GF-D8 (cell line): ENCODE measurements around the gene LHPP.

Experiments
- DNase-seq: peaks from one replicate; lab custom pipeline; 2025; lab: John Stamatoyannopoulos, UW

Gene LHPP

GRCh38 chr10:124644771-124645415 lies 183.3 kb downstream of the LHPP start:
- DNase-seq = no peak

- no peak for DNase-seq
Observed at GRCh38 chr10:124645467-124646095, 184.0 kb downstream of the LHPP start.

GRCh38 chr10:124646483-124647352 lies 185.1 kb downstream of the LHPP start:
- no peak for DNase-seq

- peak; percentile 81 for DNase-seq
Observed at GRCh38 chr10:124647421-124648130, 186.0 kb downstream of the LHPP start.

GRCh38 chr10:124648131-124648475 lies 186.5 kb downstream of the LHPP start:
- no peak for DNase-seq

GRCh38 chr10:124648738-124649137 lies 187.1 kb downstream of the LHPP start:
- DNase-seq = peak; percentile 84

- no peak for DNase-seq
Observed at GRCh38 chr10:124649214-124649613, 187.6 kb downstream of the LHPP start.

GRCh38 chr10:124650263-124650662 lies 188.6 kb downstream of the LHPP start:
- DNase-seq = no peak

- DNase-seq = no peak
Observed at GRCh38 chr10:124650820-124651401, 189.3 kb downstream of the LHPP start.

GRCh38 chr10:124651402-124651891 lies 189.8 kb downstream of the LHPP start:
- DNase-seq = no peak

- DNase-seq = no peak
Observed at GRCh38 chr10:124652200-124652599, 190.6 kb downstream of the LHPP start.

- DNase-seq = no peak
Observed at GRCh38 chr10:124652701-124653100, 191.1 kb downstream of the LHPP start.

GRCh38 chr10:124653311-124653710 lies 191.7 kb downstream of the LHPP start:
- no peak for DNase-seq

- DNase-seq = no peak
Observed at GRCh38 chr10:124653811-124654651, 192.4 kb downstream of the LHPP start.

GRCh38 chr10:124654686-124655085 lies 193.1 kb downstream of the LHPP start:
- DNase-seq = no peak

GRCh38 chr10:124655191-124656112 lies 193.8 kb downstream of the LHPP start:
- DNase-seq = no peak

GRCh38 chr10:124656113-124656490 lies 194.5 kb downstream of the LHPP start:
- no peak for DNase-seq

GRCh38 chr10:124656541-124656940 lies 194.9 kb downstream of the LHPP start:
- DNase-seq = no peak

GRCh38 chr10:124657806-124658205 lies 196.2 kb downstream of the LHPP start:
- DNase-seq = no peak
